Esophagus mucosa (tissue), 1 donor: ENCODE measurements around the gene ITPR3. TPM values are rescaled to one million over a fixed set of nuclear protein-coding genes. Genes with fewer than 3 reads are reported as not detected.

Experiments
- ATAC-seq: fragments of 200-7000 bp; cut with Tn5 transposase; one replicate; pipeline ENCODE4 v1.9.1; 2020
- total RNA-seq: library from RNA; stranded (reverse); gene quantifications from one replicate; pipeline ENCODE4 v1.2.4, GENCODE V29; 2023
- donor health status: DM: yes; HTN: yes; CAD: no.

ITPR3 gene
- total RNA-seq, 1 donor from 2014 or later = 23.7 TPM

GRCh38 chr6:33670971-33671743, 50.0 kb downstream of the ITPR3 start:
- ATAC-seq = peak; percentile 38

- no peak for ATAC-seq
Observed at GRCh38 chr6:33671744-33672072, 50.6 kb downstream of the ITPR3 start.

- ATAC-seq = peak; percentile 72
Observed at GRCh38 chr6:33672808-33673207, 51.7 kb downstream of the ITPR3 start.

- no peak for ATAC-seq
Observed at GRCh38 chr6:33673851-33674250, 52.7 kb downstream of the ITPR3 start.

- no peak for ATAC-seq
Observed at GRCh38 chr6:33675968-33676367, 54.8 kb downstream of the ITPR3 start.

GRCh38 chr6:33676416-33677142, 55.5 kb downstream of the ITPR3 start:
- no peak for ATAC-seq

GRCh38 chr6:33677143-33677660, 56.1 kb downstream of the ITPR3 start:
- no peak for ATAC-seq

GRCh38 chr6:33677689-33678088, 56.6 kb downstream of the ITPR3 start:
- ATAC-seq = no peak

- ATAC-seq = no peak
Observed at GRCh38 chr6:33678233-33678931, 57.3 kb downstream of the ITPR3 start.

- no peak for ATAC-seq
Observed at GRCh38 chr6:33678932-33679490, 57.9 kb downstream of the ITPR3 start.

GRCh38 chr6:33679761-33680160, 58.6 kb downstream of the ITPR3 start:
- no peak for ATAC-seq

- no peak for ATAC-seq
Observed at GRCh38 chr6:33682341-33682740, 61.2 kb downstream of the ITPR3 start.

- no peak for ATAC-seq
Observed at GRCh38 chr6:33683051-33683571, 62.0 kb downstream of the ITPR3 start.

- no peak for ATAC-seq
Observed at GRCh38 chr6:33683576-33684427, 62.7 kb downstream of the ITPR3 start.

- no peak for ATAC-seq
Observed at GRCh38 chr6:33684428-33684896, 63.3 kb downstream of the ITPR3 start.

GRCh38 chr6:33684983-33685382, 63.9 kb downstream of the ITPR3 start:
- ATAC-seq = no peak

- ATAC-seq = no peak
Observed at GRCh38 chr6:33685411-33686224, 64.5 kb downstream of the ITPR3 start.

- ATAC-seq = no peak
Observed at GRCh38 chr6:33686225-33686924, 65.3 kb downstream of the ITPR3 start.

- ATAC-seq = no peak
Observed at GRCh38 chr6:33686981-33687975, 66.2 kb downstream of the ITPR3 start.
